Esophagus muscularis mucosa (tissue), 3 donors: ENCODE results near the gene NDUFC2.

Experiments
- CTCF ChIP-seq, 3 experiments: fragments of 200-600 bp in 2 of 3; fragments of 450-650 bp in 1 of 3; sonication (generic) in 2 of 3; IDR thresholded peaks; one replicate each; pipeline ENCODE4 v1.5.1; 2017 to 2019; ENCODE audit warnings: antibody characterized with exemption in 3 of 3, mild to moderate bottlenecking in 2 of 3, moderate library complexity in 1 of 3
- POLR2A ChIP-seq: fragments of 450-650 bp; IDR thresholded peaks from one replicate; pipeline ENCODE4 v1.6.1; 2017; ENCODE audit warnings: antibody characterized with exemption, moderate library complexity, mild to moderate bottlenecking, low read depth
- POLR2AphosphoS5 ChIP-seq, 2 donors: sonication (generic); formaldehyde crosslinking; IDR thresholded peaks; one replicate each; pipeline ENCODE4 v1.6.1; 2017; ENCODE audit warnings: antibody characterized with exemption in 2 of 2

DNA sequence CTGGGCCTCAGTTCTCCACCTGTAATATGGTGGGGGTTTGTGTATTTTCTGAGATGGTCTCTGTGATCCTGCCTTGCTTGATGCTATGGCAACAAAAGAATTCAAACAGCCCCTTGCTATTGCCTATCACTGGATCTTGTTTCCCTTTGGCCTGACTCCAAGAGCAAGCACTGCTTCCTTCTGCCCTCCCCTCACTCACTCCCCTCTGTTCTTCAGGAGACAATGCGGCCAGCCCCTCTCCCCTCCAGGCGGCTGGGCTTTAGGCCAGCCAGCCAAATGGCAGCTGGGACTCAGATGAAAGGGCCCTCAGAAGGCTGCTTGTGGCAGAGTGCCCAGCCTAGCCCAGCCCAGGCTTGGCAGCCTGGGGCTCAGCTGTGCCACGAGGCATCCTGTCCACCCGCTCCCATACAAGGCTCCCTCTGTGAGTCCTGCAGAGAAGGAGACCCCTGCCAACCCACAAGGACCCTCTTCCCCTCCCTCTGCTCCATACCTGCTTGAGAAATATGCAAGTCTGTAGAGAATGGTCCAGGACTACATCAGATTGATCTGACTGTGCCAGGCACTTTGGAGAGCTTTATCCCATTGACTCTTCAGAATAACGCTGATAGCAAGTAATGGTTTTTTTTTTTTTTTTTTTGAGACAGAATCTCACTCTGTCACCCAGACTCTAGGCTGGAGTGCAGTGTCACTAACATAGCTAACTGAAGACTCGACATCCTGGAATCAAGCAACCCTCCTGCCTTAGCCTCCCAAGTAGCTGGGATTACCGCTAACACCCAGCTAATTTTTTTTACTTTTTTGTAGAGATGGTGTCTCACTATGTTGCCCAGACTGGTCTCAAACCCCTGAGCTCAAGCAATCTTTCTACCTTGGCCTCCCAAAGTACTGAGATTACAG, 49.0 kb downstream of the NDUFC2 start:
- TF ChIP-seq CTCF (IDR thresholded peaks at IDR 0.05) (no peak), POLR2A (no peak), POLR2AphosphoS5 (IDR thresholded peaks at IDR 0.05) (no peak)
